ENCODE measurements around the gene GNAZ. TPM values are rescaled to one million over a fixed set of nuclear protein-coding genes. Genes with fewer than 3 reads are reported as not detected.

GNAZ gene
- total RNA-seq, 1 experiment from 2014 or later: 5.0 TPM

DNA sequence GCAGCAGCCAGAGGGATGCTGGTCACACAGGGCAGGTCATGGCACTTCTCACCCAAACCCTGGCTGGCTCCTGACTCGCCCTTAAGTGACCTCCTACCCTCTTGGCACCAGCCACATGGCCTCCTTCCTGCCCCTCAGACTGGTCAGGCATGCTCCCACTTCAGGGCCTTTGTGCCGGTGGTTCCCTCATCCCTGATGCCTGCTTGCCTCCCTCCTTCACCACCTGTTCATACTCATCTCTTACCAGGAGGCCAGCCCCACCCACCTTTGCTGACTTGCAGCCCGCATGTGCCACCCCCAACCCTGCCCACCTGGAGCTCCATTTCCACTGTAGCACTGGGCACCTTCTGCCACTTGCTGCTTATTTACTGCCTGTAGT lies 20.1 kb downstream of the GNAZ start:
- WGBS (ENCODE audit: extremely low coverage, insufficient read length, low lambda C conversion rate): no CpG with 5 or more reads among the region's 3 CpGs
- H4K20me1 ChIP-seq (ENCODE audit: control insufficient read depth, insufficient read depth, insufficient read length): peaks cover 3% of the 10 kb centered on the region

More for the DNA sequence above, 20.1 kb downstream of the GNAZ start:
- Histone ChIP-seq H2BK120ac (ENCODE audit: low read depth, low read length, poor library complexity, severe bottlenecking) (no peak overlapping the region), H4K91ac (ENCODE audit: insufficient read length, low read depth, low read length) (no peak overlapping the region), H3K4me2 (ENCODE audit: insufficient read depth, insufficient read length, low read length) (no peak overlapping the region), H2BK12ac (ENCODE audit: insufficient read length, low read depth, low read length) (no peak overlapping the region), H3K79me2 (ENCODE audit: insufficient read depth, low read length) (no peaks in the 10 kb centered on the region), H2BK5ac (ENCODE audit: insufficient read length, low read length) (no peak overlapping the region), H2BK15ac (ENCODE audit: low read depth, low read length) (no peak overlapping the region), H3K9ac (ENCODE audit: extremely low read depth, insufficient read length, low read length) (no peak overlapping the region), H4K8ac (replicated peaks; ENCODE audit: insufficient read length, low read depth, low read length) (no peak overlapping the region), H3K4me1 (ENCODE audit: insufficient read depth, low read length) (no peaks in the 10 kb centered on the region; the same call in 1 of the 2 replicates), H3K14ac (ENCODE audit: insufficient read depth, low read length) (no peak overlapping the region), H3K23ac (ENCODE audit: insufficient read length, low read depth, low read length) (no peak overlapping the region), H3K18ac (ENCODE audit: insufficient read length, low read depth, low read length) (no peak overlapping the region), H3K56ac (ENCODE audit: insufficient read length, low read depth, low read length) (no peak overlapping the region), H3T11ph (ENCODE audit: low read length) (no peak overlapping the region), H3K9me3 (ENCODE audit: control insufficient read depth, low read depth, low read length) (no peaks in the 10 kb centered on the region), H4K5ac (ENCODE audit: insufficient read length, low read depth, low read length) (no peak overlapping the region), H3K27ac (ENCODE audit: insufficient read length, low read depth, low read length) (no peak overlapping the region), H3K79me1 (ENCODE audit: insufficient read depth, low read depth, low read length, poor library complexity, severe bottlenecking) (no peaks in the 10 kb centered on the region), H2AK5ac (ENCODE audit: insufficient read length, low read length) (no peak overlapping the region), H3K27me3 (ENCODE audit: insufficient read depth, low read length) (no peaks in the 10 kb centered on the region), H2AFZ (ENCODE audit: low read length) (no peak overlapping the region), H3K23me2 (ENCODE audit: insufficient read length, low read depth, low read length, poor library complexity, severe bottlenecking) (no peaks in the 10 kb centered on the region), H3K4ac (ENCODE audit: low read depth, low read length) (no peak overlapping the region), H2BK20ac (ENCODE audit: low read depth, low read length, poor library complexity, severe bottlenecking) (no peak overlapping the region)
- no peak for DNase-seq
- Mint-ChIP-seq H3K36me3 (ENCODE audit: insufficient read depth in 1 of 3, low read depth in 3 of 3) (peaks cover 0 to 2% (median 0%) of the 10 kb centered on the region in 3 experiments; a peak in 1 of 7 replicates), H3K27me3 (ENCODE audit: low read depth) (peaks cover 5% of the 10 kb centered on the region), H3K9me3 (no peaks in the 10 kb centered on the region), H3K4me3 (no peak overlapping the region), H3K27ac (no peak overlapping the region), H3K4me1 (peaks cover 21 to 35% of the 10 kb centered on the region in 2 experiments)
- no peak for TF ChIP-seq CTCF (conservative IDR thresholded peaks at IDR 0.05)
